GM10248 (cell line): Measurements from ENCODE around the gene WTAP.

ENCODE experiments used
- CTCF ChIA-PET: fragments of 300-600 bp; sonication (Branson Sonifier 250); formaldehyde crosslinking; extraction: SDS; loops from one replicate; lab custom pipeline; 2021; ENCODE audit warnings: antibody characterized with exemption; lab: Yijun Ruan, JAX
- POLR2A ChIA-PET: fragments of 350-650 bp; sonication (Branson Sonifier 250); formaldehyde crosslinking; extraction: SDS; loops from one replicate; lab custom pipeline; 2020; ENCODE audit warnings: antibody characterized with exemption; lab: Yijun Ruan, JAX
- DNase-seq: peaks from one replicate; pipeline ENCODE4 v3.0.0; 2012; ENCODE audit errors: extremely low spot score
- CTCF ChIP-seq: IDR thresholded peaks from 2 replicates; pipeline ENCODE4 v1.5.1; 2012; ENCODE audit warnings: mild to moderate bottlenecking, low read depth; ENCODE audit errors: extremely low read depth, missing control alignments, control extremely low read depth

Gene WTAP

GRCh38 chr6:159692303-159693127 is 34.8 kb upstream of the WTAP start:
- TF ChIP-seq CTCF: no peak
- ChIA-PET POLR2A (interaction anchor here (0.7 to 1.1 kb wide), 4 partner anchors 9 to 241 kb away, joined by 3 to 5 read pairs (median 4); partner anchors contain the start of genes MRPL18 and TCP1), CTCF (interaction anchor here (1.4 to 2.4 kb wide), 5 partner anchors 10 to 160 kb away, joined by 3 to 11 read pairs (median 7); partner anchors contain the start of gene WTAP)
- DNase-seq: peak; percentile 67

GRCh38 chr6:159693128-159693893 is 34.0 kb upstream of the WTAP start, which contains the start of gene SOD2:
TSS of gene SOD2 (minus strand) at chr6:159693241. CDS start at chr6:159693167, 74 bp downstream.
- DNase-seq: peak; percentile 90
- POLR2A ChIA-PET: no interaction called here
- no peak for TF ChIP-seq CTCF
- CTCF ChIA-PET: interaction anchor here (1.0 to 1.8 kb wide), 3 partner anchors 10 to 159 kb away, joined by 3 to 11 read pairs (median 4); no protein-coding TSS in a partner anchor

GRCh38 chr6:159693894-159694545 is 33.3 kb upstream of the WTAP start:
- no peak for TF ChIP-seq CTCF
- ChIA-PET CTCF (interaction anchor here (1.0 to 1.4 kb wide), 3 partner anchors 16 to 158 kb away, joined by 3 to 4 read pairs (median 3); no protein-coding TSS in a partner anchor), POLR2A (no interaction called here)
- DNase-seq: peak; percentile 22

- no peak for DNase-seq
- TF ChIP-seq CTCF: no peak
- CTCF ChIA-PET: interaction anchor here (1.0 to 3.4 kb wide), 3 partner anchors 18 to 39 kb away, joined by 3 to 23 read pairs (median 3); no protein-coding TSS in a partner anchor
- POLR2A ChIA-PET: no interaction called here
Observed at GRCh38 chr6:159695984-159696383, 31.3 kb upstream of the WTAP start.

GRCh38 chr6:159700970-159701369 is 26.3 kb upstream of the WTAP start:
- CTCF ChIA-PET: interaction anchor here (1.1 kb wide), 1 partner anchor 19 kb away, joined by 3 read pairs; no protein-coding TSS in a partner anchor
- no peak for DNase-seq
- POLR2A ChIA-PET: no interaction called here
- no peak for TF ChIP-seq CTCF
